DMS114 treated with DMSO at 0.1 percent for 48 hours (cell line): ENCODE results near the gene ZP3.
"Not testable (repeated sequence)": the region's sequence is repeated elsewhere in the genome, so short reads cannot be mapped to it uniquely, and the experiment has no call there.

ENCODE experiments used
- DNase-seq: peaks from one replicate; lab custom pipeline; 2025; ENCODE audit not compliant: unreplicated experiment; lab: John Stamatoyannopoulos, UW

The ZP3 gene

DNA sequence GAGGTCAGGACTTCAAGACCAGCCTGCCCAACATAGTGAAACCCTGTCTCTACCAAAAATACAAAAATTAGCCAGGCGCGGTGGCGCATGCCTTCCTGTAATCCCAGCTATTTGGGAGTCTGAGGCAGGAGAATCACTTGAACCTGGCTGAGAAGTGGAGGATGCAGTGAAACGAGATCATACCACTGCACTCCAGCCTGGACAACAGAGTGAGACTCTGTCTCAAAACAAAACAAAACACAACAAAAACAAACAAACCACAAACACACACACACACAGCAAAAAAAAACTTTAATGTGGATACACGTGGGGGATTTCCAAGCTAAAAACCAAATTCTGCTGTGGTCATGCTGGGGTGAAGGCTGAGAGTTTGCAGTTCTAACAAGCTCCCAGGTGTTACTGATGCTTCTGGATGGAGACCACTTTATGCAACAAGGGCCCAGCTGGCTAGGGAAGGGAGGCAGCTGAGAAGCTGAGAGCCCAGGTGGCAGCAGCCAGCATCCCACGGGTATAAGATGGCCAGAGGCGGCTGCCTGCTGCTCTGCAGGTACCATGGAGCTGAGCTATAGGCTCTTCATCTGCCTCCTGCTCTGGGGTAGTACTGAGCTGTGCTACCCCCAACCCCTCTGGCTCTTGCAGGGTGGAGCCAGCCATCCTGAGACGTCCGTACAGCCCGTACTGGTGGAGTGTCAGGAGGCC, at the start of gene ZP3:
ZP3 (plus strand) TSS at position 538 of the 699 bp plus-strand sequence; CDS start at position 553, 15 bp downstream.
- no peak for DNase-seq

DNA sequence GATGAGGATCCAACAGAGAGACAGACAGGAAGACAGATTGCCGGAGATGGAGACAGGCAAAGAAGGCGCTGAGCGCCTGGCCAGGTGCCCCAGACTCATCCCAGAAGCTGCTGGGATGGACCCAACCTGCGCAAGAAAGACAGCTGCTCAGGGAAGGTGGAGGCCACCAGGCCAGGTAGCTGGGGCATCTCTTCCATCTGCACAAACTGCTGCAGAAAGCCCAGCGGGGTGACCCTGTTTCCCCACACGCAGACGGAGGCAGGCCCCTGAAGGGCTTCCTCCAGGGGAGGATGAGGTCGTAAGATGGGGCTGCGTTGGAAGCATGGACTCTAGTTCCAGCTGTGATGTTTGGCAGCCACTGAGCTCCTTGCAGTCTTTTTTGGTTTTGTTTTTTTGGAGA, 49.5 kb upstream of the ZP3 start:
- DNase-seq, result no peak

DNA sequence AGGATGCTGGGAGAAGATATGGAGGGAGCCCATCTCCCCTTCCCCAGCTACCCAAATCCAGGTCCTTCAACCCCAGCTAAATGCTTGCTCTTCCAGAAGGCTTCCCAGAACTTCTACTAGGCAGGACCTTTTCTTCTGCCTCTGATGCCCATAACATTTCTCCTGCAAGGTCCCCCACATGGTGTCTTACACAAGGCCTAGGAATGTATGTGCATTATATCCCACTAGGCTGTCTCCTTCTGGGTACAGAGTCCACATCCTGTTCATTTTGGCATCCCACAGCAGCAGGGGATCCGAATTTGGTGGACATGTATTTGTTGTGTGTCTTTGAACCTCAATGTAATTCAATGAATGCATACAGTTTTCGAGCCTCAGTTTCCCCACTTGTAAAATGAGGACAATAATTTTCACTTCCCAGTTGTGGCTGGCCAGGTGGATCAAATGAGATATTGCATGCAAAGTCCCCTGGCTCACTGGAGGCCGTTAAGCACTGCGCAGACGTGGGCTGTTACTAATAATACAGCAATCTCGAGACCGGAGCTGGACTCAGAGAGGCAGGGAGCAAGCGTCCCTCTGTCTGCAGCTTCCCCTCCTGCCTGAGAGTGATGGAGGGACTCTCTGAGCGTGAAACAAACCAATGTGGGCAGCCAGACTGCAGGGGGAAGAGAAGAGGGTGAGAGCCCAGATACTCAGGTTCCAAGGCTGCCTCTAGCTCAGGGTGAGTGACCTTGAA, 47.4 kb upstream of the ZP3 start:
- DNase-seq, result no peak

DNA sequence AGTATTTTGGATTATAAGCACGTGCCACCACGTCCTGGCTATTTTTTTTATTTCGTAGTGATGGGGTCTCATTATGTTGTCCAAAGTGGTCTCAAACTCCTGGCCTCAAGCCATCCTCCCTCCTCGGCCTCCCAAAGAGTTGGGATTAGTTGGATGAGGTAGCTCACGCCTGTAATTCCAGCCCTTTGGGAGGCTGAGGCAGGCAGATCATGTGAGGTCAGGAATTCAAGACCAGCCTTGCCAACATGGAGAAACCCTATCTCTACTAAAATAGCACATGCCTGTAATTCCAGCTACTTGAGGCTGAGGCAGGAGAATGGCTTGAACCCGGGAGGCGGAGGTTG, 44.2 kb upstream of the ZP3 start:
- DNase-seq, result no peak

DNA sequence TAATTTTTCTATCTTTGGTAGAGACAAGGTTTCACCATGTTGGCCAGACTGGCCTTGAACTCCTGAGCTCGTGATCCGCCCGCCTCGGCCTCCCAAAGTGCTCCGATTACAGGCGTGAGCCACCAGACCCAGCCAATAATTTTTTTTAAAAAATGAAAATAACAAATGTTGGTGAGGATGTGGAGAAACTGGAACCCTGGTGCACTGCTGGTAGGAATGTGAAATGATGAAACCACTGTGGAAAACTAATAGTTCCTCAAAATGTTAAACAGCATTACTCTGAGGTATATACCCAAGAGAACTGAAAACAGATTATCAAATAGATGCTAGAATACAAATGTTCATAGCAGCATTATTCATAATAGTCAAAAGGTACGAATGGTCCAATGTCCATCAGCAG, 42.9 kb upstream of the ZP3 start:
- DNase-seq, result no peak

DNA sequence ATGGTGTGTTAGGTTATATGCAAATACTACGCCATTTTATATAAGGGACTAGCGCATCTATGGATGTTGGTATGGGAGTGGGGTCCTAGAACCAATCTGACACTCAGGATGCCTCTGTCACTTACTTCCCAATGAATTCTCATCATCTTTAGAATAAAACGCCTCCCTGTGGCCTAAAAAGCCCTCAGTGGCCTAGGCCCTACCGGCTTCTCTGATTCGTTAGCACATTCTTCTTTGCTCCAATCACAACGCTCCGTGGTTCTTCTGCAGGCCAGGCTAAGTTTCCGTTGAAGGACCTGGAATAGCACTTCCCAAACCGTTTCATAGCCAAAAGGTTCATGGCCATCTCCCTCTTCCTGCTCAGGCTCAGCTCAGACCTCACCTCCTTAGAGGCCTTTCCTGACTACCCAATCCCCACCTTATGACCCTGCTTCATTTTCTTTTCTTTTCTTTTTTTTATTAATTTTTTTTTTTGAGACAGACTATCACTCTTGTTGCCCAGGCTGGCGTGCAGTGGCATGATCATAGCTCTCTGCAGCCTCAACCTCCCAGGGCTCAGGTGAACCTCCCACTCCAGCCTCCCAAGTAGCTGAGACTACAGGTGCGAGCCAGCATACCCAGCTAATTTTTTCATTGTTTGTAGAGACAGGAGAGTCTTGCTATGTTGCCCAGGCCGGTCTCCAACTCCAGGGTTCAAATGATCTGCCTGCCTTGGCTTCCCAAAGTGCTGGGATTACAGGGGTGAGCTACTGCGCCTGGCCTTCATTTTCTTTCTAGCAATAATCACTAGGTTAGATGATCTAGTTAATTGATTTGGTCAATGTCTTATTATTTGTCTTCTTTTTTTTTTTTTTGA, 41.4 kb upstream of the ZP3 start:
- no peak for DNase-seq

DNA sequence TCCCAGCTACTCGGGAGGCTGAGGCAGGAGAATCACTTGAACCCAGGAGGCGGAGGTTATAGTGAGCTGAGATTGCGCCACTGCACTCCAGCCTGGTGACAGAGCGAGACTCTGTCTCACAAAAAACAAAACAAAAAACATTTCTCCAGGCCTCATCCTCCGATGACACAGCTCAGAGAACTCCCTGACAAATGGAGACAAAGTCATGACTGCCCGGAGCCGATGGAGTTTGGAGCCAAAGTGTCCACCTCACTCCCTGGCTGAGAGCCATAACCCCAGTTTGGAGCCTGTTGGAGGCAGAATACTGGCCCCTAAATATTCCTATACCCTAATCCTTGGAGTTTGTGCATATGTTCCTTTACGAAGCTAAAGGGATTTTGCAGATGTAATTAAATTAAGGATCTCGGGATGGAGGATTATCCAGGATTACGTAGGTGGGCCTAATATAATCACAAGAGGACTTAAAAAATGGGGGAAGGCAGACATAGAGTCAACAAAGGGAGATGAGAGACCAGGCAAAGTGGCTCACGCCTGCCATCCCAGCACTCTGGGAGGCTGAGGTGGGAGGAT, 38.0 kb upstream of the ZP3 start:
- DNase-seq, result no peak

DNA sequence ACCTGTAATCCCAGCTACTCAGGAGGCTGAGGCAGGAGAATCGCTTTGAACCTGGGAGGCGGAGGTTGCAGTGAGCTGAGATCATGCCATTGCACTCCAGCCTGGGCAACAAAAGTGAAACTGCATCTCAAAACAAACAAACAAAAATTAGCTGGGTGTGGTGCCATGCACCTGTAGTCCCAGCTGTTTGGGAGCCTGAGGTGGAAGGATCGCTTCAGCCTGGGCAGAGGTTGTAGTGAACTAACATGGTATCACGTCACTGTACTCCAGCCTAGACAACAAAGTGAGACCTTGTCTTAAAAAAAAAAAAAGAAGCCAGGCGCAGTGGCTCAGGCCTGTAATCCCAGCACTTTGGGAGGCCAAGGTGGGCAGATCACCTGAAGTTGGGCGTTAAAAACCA, 37.0 kb upstream of the ZP3 start:
- DNase-seq, result not testable (repeated sequence)

DNA sequence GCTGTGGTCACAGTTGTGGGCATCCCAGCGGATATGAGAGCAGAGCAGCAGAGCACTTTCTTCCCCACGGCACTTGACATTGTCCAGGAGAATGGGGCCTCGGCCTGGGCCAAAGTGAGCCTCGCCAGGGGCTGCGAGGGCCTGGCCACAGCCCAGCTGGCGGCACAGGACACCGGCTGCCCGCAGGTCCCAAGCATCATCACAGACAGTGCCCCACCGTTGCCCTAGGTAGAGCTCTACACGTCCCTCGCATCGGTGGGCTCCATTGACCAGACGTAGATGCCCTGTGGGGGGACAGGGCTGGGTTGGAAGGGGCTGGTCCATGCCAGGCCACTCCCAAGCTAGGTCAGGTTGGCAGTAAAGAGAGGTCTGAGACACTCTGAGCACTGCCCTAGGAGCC, 34.7 kb upstream of the ZP3 start:
- no peak for DNase-seq

DNA sequence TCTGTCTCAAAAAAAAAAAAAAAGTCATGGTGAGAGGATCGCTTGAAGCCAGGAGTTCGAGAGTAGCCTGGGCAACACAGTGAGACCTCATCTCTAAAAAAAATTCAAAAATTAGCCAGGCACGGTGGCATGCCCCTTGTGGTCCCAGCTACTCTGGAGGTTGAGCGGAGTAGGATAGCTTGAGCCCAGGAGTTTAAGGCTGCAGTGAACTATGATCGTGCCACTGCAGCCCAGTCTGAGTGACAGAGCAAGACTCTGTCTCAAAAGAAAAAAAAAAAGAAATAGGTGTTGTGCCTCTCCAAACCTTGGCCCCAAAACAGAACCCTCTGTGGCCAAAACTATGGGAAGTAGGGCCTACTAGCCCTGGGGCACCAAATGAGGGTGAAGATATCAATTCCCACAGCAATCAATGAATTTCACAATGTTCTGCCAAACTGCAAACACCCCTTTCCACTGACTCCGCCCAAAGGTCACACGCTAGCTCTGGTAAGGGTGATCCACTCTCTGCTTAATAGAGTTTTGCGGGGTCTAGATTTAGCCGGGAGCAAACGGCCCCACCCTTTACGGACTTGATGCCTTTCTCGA, 32.1 kb upstream of the ZP3 start:
- DNase-seq, result no peak

DNA sequence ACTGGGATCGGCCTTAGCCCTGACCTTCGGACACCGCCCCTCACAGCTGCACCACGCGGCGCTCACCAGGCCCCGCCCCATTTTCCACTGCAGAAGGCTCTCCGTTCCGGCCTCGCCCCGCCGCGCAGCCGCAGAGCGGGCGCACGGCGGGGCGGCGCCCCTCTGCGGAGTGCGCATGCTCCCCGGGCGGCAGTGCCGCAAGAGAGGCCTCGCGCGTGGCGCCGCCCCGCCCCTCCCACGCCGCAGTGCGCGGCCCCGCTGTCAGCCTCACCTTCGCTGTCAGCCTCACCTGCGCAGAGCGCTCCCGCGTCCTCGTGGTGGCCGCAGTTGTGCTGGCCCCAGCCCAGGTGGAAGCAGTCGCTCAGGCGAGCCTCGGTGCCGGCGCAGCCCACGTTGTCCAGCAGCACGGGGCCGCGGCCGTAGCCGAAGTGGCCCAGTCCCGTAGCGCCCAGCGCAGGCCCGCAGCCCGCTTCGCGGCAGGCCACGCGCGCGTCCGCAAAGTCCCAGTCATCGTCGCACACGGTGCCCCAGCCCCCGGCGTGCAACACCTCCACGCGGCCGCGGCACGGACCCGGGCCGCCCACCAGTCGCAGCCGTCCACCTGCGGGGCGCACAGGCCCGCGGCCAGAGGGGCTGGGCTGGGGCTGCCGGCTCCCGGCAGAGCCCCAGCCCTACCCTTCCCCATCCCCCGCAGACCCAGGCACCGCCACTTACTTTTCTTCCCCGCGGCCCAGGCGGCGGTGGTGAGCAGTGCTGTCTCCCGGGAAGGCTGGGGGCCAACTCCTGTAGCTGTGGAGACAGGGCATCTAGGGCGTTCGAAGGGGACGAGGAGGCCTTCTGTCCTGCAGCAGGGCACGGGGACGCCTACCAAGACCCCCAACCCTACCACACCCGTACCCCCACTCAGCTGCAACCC, 31.4 kb upstream of the ZP3 start:
- DNase-seq, result peak; percentile 82

DNA sequence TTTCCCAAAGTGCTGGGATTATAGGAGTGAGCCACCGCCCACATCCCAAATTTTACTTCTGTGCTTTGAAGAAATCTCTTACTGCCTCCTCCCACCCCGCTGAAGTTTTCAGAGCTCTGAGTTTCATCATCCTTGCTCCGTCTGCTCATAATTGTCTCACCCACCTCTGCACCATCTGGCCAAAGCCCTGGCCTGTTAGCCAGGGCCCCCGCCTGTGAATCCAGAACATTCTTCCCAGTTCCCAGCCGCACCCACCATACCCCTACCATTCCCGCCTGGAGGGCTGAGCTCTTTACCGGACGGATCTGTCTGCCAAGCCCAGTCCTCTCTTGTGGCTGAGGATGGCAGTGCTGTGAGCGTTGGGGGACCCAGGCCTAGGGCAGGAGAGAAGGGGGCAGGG, 29.8 kb upstream of the ZP3 start:
- DNase-seq, result no peak

DNA sequence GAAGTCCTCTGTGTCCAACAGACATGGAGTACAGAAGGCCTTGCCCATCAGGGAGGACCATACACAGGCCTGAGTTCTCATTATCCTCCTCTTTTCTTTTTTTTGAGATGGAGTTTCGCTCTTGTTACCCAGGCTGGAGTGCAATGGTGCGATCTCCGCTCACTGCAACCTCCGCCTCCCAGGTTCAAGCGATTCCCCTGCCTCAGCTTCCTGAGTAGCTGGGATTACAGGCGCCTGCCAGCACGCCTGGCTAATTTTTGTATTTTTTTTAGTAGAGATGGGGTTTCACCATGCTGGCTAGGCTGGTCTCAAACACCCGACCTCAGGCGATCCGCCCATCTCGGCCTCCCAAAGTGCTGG, 29.2 kb upstream of the ZP3 start:
- DNase-seq, result not testable (repeated sequence)

DNA sequence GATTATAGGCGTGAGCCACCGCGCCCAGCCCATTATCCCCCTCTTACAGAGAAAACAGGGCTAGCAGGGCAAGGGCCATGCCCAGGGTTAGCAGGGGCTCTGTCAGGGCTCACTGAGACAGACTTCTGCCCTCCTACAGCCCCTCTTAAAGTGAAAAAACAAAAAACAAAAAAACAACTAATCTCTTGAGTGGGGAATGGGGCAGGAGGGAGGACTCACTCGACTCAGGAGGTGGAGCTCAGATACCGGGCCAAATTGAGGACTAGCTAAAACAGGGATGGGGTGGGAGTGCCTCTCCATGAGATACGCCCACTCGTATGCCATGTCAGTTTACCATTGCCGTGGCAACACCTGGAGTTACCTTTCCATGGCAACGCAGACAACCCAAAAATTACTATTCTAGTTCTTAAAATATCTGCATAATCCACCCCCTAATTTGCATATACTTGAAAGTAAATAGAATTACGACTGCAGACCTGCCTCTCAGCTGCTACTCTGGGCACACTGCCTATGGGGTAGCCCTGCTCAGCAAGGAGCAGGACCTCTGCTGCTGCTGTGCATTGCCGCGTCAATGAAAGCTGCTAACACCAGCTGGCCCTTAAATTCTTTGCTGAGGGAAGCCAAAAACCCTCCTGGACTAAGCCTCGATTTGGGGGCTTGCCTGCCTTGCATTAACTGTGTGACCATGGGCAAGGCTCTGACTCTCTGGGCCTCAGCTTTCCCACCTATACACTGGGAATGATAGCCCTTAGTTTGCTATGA, 28.6 kb upstream of the ZP3 start:
- no peak for DNase-seq

DNA sequence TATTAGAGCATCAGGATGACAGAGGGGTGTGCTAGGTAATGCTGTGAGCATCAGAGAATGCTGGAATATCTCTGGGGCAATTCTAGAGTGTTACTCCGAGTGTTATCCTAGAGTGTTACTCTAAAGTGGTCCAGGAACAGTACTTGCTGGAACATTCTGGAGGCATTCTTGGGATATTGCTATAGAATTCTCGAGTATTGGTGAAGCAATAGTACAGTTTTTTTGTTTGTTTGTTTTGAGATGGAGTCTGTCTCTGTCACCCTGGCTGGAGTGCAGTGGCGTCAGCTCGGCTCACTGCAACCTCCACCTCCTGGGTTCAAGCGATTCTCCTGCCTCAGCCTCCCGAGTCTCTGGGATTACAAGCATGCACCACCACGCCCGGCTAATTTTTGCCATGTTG, 27.9 kb upstream of the ZP3 start:
- no peak for DNase-seq

DNA sequence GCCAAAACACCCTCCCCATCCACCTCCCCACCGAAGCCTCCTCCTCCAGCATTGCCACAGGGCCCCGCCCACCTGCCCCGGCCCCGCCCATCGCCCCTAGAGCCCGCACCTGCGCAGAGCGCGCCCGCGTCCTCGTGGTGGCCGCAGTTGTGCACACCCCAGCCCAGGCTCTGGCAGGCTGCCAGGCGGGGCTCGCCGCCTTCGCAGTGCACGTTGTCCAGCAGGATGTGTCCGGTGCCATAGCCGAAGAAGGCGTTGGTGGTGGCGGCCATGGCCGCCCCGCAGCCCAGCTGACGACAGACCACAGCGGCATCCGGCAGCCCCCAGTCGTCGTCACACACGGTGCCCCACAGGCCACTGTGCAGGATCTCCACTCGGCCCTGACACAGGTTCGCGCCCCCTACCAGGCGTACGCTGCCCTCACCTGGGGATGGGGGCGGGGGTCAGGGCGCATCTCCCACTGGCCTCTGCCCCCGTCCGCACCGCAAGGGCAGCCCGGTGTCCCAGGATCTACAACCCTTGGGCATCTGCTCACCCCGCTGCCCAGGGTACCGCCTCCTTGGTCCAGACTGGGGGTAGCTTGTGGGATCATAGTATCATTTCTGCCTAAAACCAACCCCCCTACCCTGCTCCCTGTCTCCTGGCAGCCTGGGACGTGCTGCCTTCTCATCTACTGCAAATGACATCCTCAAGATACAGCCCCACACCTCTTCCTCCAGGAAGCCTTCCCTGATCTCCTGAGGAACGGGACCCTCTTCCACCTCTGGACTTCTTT, 27.2 kb upstream of the ZP3 start:
- DNase-seq, result peak; percentile 41

DNA sequence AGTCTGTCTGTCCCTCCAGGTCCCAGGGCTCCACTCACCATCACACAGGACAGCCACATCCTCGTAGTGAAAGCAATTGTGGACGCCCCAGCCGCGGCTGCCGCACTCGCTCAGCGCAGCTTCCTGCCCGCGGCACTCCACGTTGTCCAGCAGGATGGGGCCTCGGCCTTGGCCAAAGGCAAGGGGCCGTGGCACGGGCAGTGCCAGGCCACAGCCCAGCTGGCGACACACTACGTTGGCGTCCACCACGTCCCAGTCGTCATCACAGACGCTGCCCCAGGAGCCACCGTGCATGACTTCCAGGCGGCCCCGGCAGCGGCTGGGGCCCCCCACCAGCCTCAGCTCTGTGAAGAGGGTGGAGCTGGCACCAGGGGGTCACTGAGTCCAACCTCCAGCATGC, 24.5 kb upstream of the ZP3 start:
- no peak for DNase-seq

DNA sequence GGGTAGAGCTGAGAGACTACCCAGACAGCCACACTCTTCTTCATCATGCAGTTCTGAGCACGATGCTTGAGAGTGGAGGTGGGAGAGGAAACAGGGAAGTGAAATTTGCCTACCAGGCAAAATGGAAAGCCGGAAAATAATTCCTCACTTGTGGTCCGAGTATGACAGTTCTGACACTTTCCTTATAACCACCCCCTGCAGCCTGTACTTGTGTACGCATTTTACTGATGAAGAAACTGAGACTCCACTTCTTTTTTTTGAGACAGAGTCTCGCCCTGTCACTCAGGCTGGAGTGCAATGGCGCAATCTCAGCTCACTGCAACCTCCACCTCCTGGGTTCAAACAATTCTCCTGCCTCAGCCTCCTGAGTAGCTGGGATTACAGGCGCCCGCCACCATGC, 21.7 kb upstream of the ZP3 start:
- DNase-seq, result not testable (repeated sequence)
